ENCODE measurements around the gene CTDSP2.
"Not testable (repeated sequence)": the region's sequence is repeated elsewhere in the genome, so short reads cannot be mapped to it uniquely, and the experiment has no call there.

CTDSP2 gene

GRCh38 chr12:57887631-57888408 is 41.3 kb upstream of the CTDSP2 start:
- H3K4me3 Mint-ChIP-seq = no peak overlapping the region
- peaks cover 6 to 11% of the 10 kb centered on the region in 2 donors for H3K4me1 Mint-ChIP-seq (ENCODE audit: low read depth in 2 of 2)
- no peak for DNase-seq
- peaks cover 0 to 2% of the 10 kb centered on the region in 2 donors for H3K9me3 Mint-ChIP-seq
- no peak for ATAC-seq (replicated peaks)
- peaks cover 2% of the 10 kb centered on the region for H3K36me3 Mint-ChIP-seq (ENCODE audit: insufficient read depth)
- peaks cover 0 to 16% of the 10 kb centered on the region in 2 donors for H3K27me3 Mint-ChIP-seq
- no peak overlapping the region for H3K27ac Mint-ChIP-seq

DNA sequence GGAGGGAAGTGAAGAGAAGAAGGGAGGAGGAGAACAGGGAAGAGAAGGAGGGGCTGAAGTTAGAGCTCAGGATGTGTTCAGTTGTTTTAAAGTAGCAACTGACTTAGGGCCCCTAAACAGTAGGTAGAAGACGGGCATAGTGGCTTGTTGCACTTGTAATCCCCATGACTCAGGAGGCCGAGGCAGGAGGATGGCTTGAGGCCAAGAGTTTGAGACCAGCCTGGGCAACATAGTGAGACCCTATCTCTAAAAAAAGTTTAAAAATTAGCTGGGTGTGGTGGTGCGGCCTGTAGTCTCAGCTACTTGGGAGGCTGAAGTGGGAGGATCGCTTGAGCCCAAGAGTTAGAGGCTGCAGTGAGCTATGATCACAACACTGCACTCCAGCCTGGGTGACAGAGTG is 40.4 kb upstream of the CTDSP2 start:
- not testable (repeated sequence) for H3K4me3 Mint-ChIP-seq; ATAC-seq (replicated peaks); DNase-seq; H3K36me3 Mint-ChIP-seq (ENCODE audit: insufficient read depth); H3K27me3 Mint-ChIP-seq; H3K27ac Mint-ChIP-seq; H3K9me3 Mint-ChIP-seq
- H3K4me1 Mint-ChIP-seq (ENCODE audit: low read depth in 2 of 2) = peaks cover 6 to 11% of the 10 kb centered on the region in 2 donors

DNA sequence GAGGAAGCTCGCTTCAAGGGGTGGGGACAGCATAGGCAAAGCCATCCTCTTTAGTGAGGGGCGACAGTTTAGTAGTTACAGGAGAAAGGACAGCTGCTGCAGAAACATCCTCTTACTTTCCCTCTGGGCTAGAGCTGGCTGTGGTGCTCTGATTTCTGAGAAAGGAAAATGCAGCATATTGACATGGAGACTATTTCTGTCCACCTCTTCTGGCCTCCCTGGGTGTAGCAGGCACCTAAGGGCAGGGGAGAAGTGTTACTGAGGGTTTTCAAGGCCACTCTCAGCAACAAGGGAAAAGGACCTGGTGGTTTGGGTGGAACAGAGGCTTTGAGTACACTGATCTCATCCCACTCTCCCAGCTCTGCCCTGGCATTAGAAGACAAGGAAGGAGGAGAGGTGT is 40.0 kb upstream of the CTDSP2 start:
- no peak for DNase-seq
- no peak overlapping the region for H3K27ac Mint-ChIP-seq
- ATAC-seq (replicated peaks) = no peak
- no peak overlapping the region for H3K4me3 Mint-ChIP-seq
- peaks cover 6 to 11% of the 10 kb centered on the region in 2 donors for H3K4me1 Mint-ChIP-seq (ENCODE audit: low read depth in 2 of 2)
- H3K9me3 Mint-ChIP-seq = peaks cover 0 to 2% of the 10 kb centered on the region in 2 donors
- H3K27me3 Mint-ChIP-seq = peaks cover 0 to 5% of the 10 kb centered on the region in 2 donors
- H3K36me3 Mint-ChIP-seq (ENCODE audit: insufficient read depth) = peaks cover 2% of the 10 kb centered on the region

GRCh38 chr12:57885207-57885606 is 38.7 kb upstream of the CTDSP2 start:
- DNase-seq (no peak), ATAC-seq (replicated peaks) (no peak)
- no peaks in the 10 kb centered on the region for H3K27me3 Mint-ChIP-seq
- peak overlapping the region in 1 of 2 donors; percentile 64 for H3K27ac Mint-ChIP-seq
- H3K9me3 Mint-ChIP-seq = peaks cover 0 to 2% of the 10 kb centered on the region in 2 donors
- H3K36me3 Mint-ChIP-seq (ENCODE audit: insufficient read depth) = peaks cover 2% of the 10 kb centered on the region
- H3K4me3 Mint-ChIP-seq = no peak overlapping the region
- peaks cover 6 to 11% of the 10 kb centered on the region in 2 donors for H3K4me1 Mint-ChIP-seq (ENCODE audit: low read depth in 2 of 2)

DNA sequence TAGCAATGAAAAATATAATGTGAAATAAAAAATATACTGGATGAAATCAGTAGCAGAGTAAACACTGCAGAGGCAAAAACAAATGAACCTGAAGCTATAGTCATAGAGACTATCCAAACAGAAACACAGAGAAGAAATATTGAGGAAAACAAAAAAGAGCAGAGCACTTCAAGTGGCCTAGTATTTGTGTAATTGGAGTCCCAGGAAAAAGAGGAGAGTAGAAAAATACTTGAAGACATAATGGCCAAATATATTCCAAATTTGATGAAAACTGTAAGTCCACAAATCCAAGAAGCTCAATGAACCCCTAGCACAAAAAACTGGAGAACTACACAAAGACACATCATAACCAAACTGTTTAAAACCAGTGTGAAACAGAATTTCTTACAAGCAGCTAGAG is 37.2 kb upstream of the CTDSP2 start:
- peaks cover 2% of the 10 kb centered on the region for H3K36me3 Mint-ChIP-seq (ENCODE audit: insufficient read depth)

DNA sequence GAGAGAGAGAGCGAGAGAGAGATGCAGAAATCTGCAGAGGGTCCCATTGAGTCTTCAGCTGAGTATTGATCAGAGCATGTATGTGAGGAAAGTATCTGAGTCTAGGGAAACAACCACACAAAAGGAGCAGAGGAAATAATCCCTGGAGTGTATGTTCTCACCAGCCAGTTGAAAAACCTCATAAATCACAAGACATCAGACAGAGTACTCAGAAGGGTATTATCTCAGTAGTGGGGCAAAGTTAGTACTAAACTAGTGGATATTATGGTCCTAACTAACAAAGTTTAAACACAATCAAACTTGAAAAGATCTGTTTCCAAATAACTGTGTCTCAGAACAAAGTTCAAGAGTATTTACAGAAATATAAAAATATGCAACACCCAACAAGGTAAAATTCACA is 36.5 kb upstream of the CTDSP2 start:
- Mint-ChIP-seq H3K4me1 (ENCODE audit: low read depth in 2 of 2) (peaks cover 3 to 7% of the 10 kb centered on the region in 2 donors), H3K27me3 (no peaks in the 10 kb centered on the region), H3K4me3 (no peak overlapping the region), H3K27ac (no peak overlapping the region), H3K36me3 (ENCODE audit: insufficient read depth) (no peaks in the 10 kb centered on the region), H3K9me3 (peaks cover 0 to 2% of the 10 kb centered on the region in 2 donors)
- no peak for ATAC-seq (replicated peaks)
- no peak for DNase-seq

More for the DNA sequence above, 37.2 kb upstream of the CTDSP2 start:
- no peaks in the 10 kb centered on the region for H3K27me3 Mint-ChIP-seq
- peaks cover 0 to 2% of the 10 kb centered on the region in 2 donors for H3K9me3 Mint-ChIP-seq
- no peak overlapping the region for H3K27ac Mint-ChIP-seq
- no peak overlapping the region for H3K4me3 Mint-ChIP-seq
- no peak for DNase-seq
- peaks cover 6 to 11% of the 10 kb centered on the region in 2 donors for H3K4me1 Mint-ChIP-seq (ENCODE audit: low read depth in 2 of 2)
- no peak for ATAC-seq (replicated peaks)

DNA sequence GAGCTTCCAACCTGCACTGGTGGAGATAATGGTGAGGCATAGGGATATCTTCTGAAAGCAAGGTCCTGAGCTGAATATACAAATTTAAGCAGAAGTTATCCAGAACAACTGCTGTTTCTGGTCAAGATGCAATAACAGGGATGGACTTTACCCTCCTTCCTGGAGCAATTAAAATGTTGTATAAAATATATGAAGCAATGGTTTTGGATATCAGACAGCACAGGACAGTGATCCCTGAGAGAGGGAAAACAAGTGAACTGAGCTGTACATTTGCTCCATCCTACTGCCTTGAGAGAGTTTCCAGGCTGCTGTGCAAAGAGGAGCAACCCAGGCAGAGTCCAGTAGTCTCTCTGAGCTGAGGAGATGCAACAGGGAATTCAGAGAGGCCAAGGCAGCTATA is 36.0 kb upstream of the CTDSP2 start:
- Mint-ChIP-seq H3K36me3 (ENCODE audit: insufficient read depth) (no peaks in the 10 kb centered on the region), H3K27me3 (no peaks in the 10 kb centered on the region), H3K27ac (no peak overlapping the region), H3K4me1 (ENCODE audit: low read depth in 2 of 2) (peaks cover 3 to 5% of the 10 kb centered on the region in 2 donors), H3K9me3 (peaks cover 0 to 2% of the 10 kb centered on the region in 2 donors), H3K4me3 (no peak overlapping the region)
- DNase-seq (no peak), ATAC-seq (replicated peaks) (no peak)

- Mint-ChIP-seq H3K27ac (no peak overlapping the region), H3K27me3 (no peaks in the 10 kb centered on the region), H3K4me3 (no peak overlapping the region), H3K36me3 (ENCODE audit: insufficient read depth) (no peaks in the 10 kb centered on the region), H3K4me1 (ENCODE audit: low read depth in 2 of 2) (no peaks in the 10 kb centered on the region), H3K9me3 (peaks cover 0 to 2% of the 10 kb centered on the region in 2 donors)
- DNase-seq = no peak
- no peak for ATAC-seq (replicated peaks)
These were observed 34.9 kb upstream of the CTDSP2 start for GRCh38 chr12:57881475-57881874.

- DNase-seq; H3K27ac Mint-ChIP-seq; H3K4me1 Mint-ChIP-seq (ENCODE audit: low read depth in 2 of 2); H3K36me3 Mint-ChIP-seq (ENCODE audit: insufficient read depth); H3K9me3 Mint-ChIP-seq; H3K27me3 Mint-ChIP-seq; ATAC-seq (replicated peaks); H3K4me3 Mint-ChIP-seq: not testable (repeated sequence)
These were observed 34.5 kb upstream of the CTDSP2 start for GRCh38 chr12:57881035-57881434.

DNA sequence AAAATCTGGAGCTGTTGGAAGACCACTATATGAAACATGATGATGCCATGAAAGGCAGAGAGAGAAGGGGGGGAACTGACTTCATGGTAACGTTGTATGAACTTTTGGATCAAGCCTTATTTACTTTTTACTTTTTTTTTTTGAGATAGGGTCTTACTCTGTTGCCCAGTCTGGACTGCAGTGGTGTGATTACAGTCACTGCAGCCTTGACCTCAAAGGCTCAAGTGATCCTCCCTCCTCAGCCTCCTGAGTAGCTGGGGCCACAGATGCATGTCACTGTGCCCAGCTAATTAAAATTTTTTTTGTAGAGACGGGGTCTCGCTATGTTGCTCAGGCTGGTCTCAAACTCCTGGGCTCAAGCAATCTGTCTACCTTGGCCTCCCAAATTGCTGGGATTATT is 31.3 kb upstream of the CTDSP2 start:
- no peak for DNase-seq

DNA sequence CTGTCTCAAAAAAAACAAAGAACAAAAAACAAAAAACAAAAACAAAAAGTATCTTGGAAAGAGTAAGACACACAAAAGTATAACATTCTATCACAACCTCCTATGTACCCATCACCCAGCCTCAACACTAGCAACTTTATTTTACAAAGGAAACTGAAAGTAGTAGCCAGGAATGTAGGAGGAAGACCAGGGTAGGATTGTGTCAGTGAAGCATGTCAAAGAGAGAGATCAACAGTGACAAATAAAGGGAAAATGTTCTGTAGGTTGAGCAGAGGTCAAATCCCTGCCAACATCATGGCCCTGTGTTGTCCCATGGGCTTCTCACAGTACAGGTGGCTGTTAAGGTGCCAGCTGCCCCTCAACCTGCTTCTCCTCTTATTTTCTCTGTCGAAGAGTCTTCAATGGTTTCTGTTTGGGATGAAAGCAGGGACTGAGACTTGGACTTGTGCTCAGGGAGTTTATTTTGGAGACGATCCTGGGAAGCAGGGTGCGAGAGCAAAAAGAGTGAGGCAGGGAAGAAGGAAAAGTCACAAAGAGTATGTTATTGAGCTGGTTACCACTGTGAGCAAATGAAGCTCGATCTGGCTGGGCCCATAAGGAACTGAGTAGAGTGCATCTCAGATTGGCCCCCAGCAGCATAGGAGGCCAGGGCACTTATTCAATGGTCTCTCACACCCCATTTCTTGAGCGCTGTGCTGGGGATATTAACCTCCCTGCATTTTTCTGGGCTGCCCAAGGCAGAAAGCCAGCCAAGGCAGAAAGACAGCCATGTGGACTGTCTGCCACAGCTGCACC is 29.4 kb upstream of the CTDSP2 start:
- H3K27me3 Mint-ChIP-seq = peaks cover 0 to 9% of the 10 kb centered on the region in 2 donors
- DNase-seq (no peak), ATAC-seq (replicated peaks) (no peak)
- H3K27ac Mint-ChIP-seq = no peak overlapping the region
- H3K4me1 Mint-ChIP-seq (ENCODE audit: low read depth in 2 of 2) = no peaks in the 10 kb centered on the region
- H3K9me3 Mint-ChIP-seq = no peaks in the 10 kb centered on the region
- H3K36me3 Mint-ChIP-seq (ENCODE audit: insufficient read depth) = no peaks in the 10 kb centered on the region
- no peak overlapping the region for H3K4me3 Mint-ChIP-seq

More for the DNA sequence above, 31.3 kb upstream of the CTDSP2 start:
- ATAC-seq (replicated peaks) = no peak
- Mint-ChIP-seq H3K4me1 (ENCODE audit: low read depth in 2 of 2) (no peaks in the 10 kb centered on the region), H3K27me3 (peaks cover 0 to 9% of the 10 kb centered on the region in 2 donors), H3K9me3 (no peaks in the 10 kb centered on the region), H3K4me3 (no peak overlapping the region), H3K27ac (no peak overlapping the region), H3K36me3 (ENCODE audit: insufficient read depth) (no peaks in the 10 kb centered on the region)

- Mint-ChIP-seq H3K27me3 (peaks cover 2 to 11% of the 10 kb centered on the region in 2 donors), H3K27ac (no peak overlapping the region), H3K4me3 (no peak overlapping the region), H3K9me3 (no peaks in the 10 kb centered on the region), H3K4me1 (ENCODE audit: low read depth in 2 of 2) (no peaks in the 10 kb centered on the region), H3K36me3 (ENCODE audit: insufficient read depth) (no peaks in the 10 kb centered on the region)
- ATAC-seq (replicated peaks) (no peak), DNase-seq (no peak)
These were observed 27.9 kb upstream of the CTDSP2 start for GRCh38 chr12:57874166-57875108.

DNA sequence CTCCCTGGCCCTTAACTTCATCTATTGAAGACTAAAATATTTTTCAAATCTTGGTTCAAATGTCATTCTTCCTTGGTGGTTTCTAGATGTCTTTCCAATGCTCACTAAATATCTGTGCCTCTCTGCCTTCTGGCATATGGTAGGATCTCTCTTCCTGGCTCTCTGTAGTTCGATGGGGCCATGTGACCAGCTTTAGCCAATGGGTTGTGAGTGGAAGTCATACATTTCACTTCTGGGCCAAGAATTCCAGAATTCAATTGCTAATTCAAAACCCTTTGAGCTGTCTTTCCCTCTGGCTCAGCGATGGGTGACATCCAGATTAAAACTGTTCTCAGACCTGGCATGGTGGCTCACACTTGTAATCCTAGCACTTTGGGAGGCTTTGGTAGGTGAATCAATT is 25.8 kb upstream of the CTDSP2 start:
- no peak overlapping the region for H3K4me3 Mint-ChIP-seq
- peaks cover 20 to 23% of the 10 kb centered on the region in 2 donors for H3K27me3 Mint-ChIP-seq
- DNase-seq (no peak), ATAC-seq (replicated peaks) (no peak)
- no peak overlapping the region for H3K27ac Mint-ChIP-seq
- no peaks in the 10 kb centered on the region for H3K4me1 Mint-ChIP-seq (ENCODE audit: low read depth in 2 of 2)
- H3K9me3 Mint-ChIP-seq = no peaks in the 10 kb centered on the region
- H3K36me3 Mint-ChIP-seq (ENCODE audit: insufficient read depth) = no peaks in the 10 kb centered on the region

Measured in effector memory CD8-positive, alpha-beta T cell (primary cell).